ENCODE results near the gene STXBP6. TPM values are rescaled to one million over a fixed set of nuclear protein-coding genes. Genes with fewer than 3 reads are reported as not detected.

Gene STXBP6
- total RNA-seq, 1 experiment from 2014 or later: 12.6 TPM

GRCh38 chr14:24915958-24916595, 133.9 kb downstream of the STXBP6 start:
- DNase-seq (ENCODE audit: low spot score): no peak

- DNase-seq (ENCODE audit: low spot score): no peak
These were observed 134.5 kb downstream of the STXBP6 start for GRCh38 chr14:24915403-24915921.

GRCh38 chr14:24913746-24914145, 136.2 kb downstream of the STXBP6 start:
- no peak for DNase-seq (ENCODE audit: low spot score)

- no peak for DNase-seq (ENCODE audit: low spot score)
These were observed 136.9 kb downstream of the STXBP6 start for GRCh38 chr14:24913021-24913420.

GRCh38 chr14:24911324-24912109, 138.4 kb downstream of the STXBP6 start:
- no peak for DNase-seq (ENCODE audit: low spot score)

- DNase-seq (ENCODE audit: low spot score): no peak
These were observed 139.4 kb downstream of the STXBP6 start for GRCh38 chr14:24910408-24910986.

- DNase-seq (ENCODE audit: low spot score): no peak
These were observed 140.2 kb downstream of the STXBP6 start for GRCh38 chr14:24909523-24910302.

GRCh38 chr14:24908592-24909236, 141.2 kb downstream of the STXBP6 start:
- DNase-seq (ENCODE audit: low spot score): no peak

- DNase-seq (ENCODE audit: low spot score): no peak
These were observed 145.4 kb downstream of the STXBP6 start for GRCh38 chr14:24904533-24904932.

GRCh38 chr14:24903337-24903736, 146.6 kb downstream of the STXBP6 start:
- no peak for DNase-seq (ENCODE audit: low spot score)

GRCh38 chr14:24900269-24901100, 149.5 kb downstream of the STXBP6 start:
- no peak for DNase-seq (ENCODE audit: low spot score)

- no peak for DNase-seq (ENCODE audit: low spot score)
These were observed 152.2 kb downstream of the STXBP6 start for GRCh38 chr14:24897793-24898192.

- DNase-seq (ENCODE audit: low spot score): no peak
These were observed 154.3 kb downstream of the STXBP6 start for GRCh38 chr14:24895622-24896021.

GRCh38 chr14:24895243-24895583, 154.7 kb downstream of the STXBP6 start:
- DNase-seq (ENCODE audit: low spot score): no peak

- no peak for DNase-seq (ENCODE audit: low spot score)
These were observed 155.2 kb downstream of the STXBP6 start for GRCh38 chr14:24894583-24895242.

GRCh38 chr14:24892497-24893051, 157.4 kb downstream of the STXBP6 start:
- no peak for DNase-seq (ENCODE audit: low spot score)

GRCh38 chr14:24891987-24892496, 157.9 kb downstream of the STXBP6 start:
- DNase-seq (ENCODE audit: low spot score): no peak

GRCh38 chr14:24890716-24891115, 159.2 kb downstream of the STXBP6 start:
- no peak for DNase-seq (ENCODE audit: low spot score)

- no peak for DNase-seq (ENCODE audit: low spot score)
These were observed 160.1 kb downstream of the STXBP6 start for GRCh38 chr14:24889843-24890242.
